GDM1 (cell line): ENCODE results near the gene PIGR.

Source experiments
- DNase-seq: peaks from one replicate; lab custom pipeline; 2025; lab: John Stamatoyannopoulos, UW

Gene PIGR

DNA sequence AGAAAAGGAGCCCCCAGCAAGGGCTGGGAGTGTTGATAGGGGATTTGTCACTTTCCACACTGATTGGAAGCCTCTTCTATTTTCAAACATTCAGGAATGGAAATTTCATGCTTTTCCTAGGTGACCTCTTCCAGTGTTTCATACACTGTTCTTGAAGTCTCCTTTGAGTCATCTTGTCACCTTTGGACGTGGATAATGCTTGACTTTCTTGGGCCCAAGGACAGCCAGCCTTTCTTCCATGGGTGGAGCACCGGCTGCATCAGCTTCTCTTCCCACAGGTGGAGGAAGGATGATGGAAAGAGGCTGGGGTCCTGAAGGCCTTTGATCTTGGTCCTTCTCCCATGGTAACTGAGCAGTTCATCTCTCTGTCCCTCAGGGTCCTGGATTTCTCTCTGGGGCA, 11.9 kb upstream of the PIGR start:
- no peak for DNase-seq

- no peak for DNase-seq
These were observed 11.4 kb upstream of the PIGR start for GRCh38 chr1:206957639-206958038.

DNA sequence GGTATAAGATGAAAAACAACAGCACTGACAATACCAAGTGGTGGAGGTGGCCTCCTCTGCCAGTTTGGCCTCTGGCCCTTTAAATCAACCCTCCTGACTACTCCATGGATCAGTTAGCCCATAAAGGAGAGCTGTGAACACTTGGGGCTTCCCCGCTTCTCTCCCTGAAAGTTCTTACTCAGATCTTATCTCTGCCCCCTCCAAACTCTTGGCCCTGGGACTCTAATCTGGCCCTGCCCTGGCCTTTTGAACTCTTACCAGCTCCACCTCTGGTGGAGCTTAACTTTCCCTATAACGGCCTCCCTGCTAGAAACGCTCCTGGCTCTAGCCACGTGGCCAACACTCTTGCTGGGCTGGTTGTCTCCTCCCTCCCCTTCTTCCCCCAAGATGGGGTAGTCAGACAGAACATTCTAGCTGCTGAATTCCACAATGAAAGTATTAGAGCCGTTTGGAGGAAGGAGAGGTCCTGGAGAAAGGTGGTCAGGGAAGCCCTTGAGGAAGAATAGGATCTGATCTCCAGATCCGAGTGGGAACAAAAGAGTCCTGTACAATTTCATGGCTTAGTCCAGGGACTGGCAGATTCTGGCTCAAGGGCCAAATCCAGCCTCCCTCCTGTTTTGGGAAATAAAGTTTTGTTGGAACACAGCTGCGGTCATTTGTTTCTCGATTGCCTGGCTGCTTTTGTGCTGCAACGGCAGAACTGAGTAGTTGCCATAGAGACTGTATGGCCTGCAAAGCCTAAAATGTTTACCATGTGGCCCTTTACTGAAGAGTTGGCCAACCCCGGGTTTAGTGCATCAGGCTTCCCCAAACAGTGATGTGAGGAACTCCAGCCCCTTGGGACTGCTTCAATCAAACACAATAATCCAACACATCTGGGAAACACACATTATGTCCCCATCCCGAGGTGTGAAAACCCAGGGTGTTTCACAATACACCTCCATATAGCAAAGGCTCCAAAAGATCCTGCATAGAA, 9.5 kb upstream of the PIGR start:
- no peak for DNase-seq

DNA sequence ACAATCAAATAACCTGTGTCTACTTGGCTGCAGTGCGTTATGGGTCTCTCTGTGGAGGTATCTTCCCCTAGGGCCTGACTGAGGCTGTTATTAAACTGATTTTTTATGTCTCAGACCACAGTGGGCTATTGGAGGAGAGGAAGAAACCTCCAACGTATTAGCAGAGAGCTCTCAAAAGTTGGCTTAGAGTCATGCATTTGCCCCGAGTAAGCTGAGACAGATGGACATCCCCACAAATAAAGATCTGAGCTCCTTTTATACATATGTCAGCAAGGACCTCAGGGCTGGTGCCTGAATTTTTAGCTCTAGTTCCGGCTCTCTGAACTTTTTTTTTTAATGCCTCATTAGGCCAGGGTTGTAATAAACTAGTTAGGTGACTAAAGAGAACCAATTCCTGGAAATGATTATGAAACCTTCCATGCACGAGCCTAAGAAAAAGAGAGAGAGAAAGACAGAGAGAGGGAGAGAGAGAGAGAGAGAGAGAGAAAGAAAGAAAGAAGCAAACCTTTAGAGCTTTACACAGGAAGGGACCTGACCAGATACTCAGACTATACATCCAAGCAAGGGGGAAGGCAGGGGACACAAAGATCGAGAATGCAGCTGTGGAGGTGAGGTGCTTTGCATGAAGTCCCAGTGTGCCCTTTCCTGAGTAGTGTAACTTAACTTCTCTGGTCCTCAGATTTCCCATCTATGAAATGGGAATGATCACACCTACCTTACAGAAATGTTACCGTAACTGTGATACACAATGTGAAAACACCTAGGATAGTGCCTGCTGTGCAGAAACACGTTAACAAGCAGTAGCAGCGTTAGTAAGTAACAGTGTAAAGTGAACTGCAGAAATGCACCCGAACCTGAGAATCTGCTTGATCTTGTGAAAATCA, 8.4 kb upstream of the PIGR start:
- no peak for DNase-seq

GRCh38 chr1:206953626-206954025, 7.4 kb upstream of the PIGR start:
- DNase-seq: no peak

DNA sequence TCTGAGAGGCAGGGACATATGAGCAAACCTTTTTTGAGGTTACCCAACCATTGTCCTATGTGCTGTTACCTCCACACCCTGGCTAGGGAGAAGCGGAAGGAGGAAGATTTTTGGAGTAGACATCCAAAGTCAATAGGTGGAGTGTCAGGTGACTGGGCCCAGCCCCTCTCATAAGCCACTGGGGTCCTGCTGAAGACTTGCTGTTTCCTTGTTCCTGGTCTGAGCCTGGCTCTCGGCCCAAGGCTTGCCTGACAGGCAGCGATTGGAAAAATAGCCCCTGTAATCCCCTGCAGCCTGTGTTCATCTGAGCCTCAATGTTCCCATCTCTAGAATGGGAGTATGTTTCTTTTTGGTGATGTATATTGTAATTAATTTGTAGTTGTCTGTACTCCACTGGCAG, 6.9 kb upstream of the PIGR start:
- no peak for DNase-seq

GRCh38 chr1:206952171-206952570, 5.9 kb upstream of the PIGR start:
- DNase-seq: peak; percentile 13

GRCh38 chr1:206951318-206952100, 5.2 kb upstream of the PIGR start:
- DNase-seq: no peak

DNA sequence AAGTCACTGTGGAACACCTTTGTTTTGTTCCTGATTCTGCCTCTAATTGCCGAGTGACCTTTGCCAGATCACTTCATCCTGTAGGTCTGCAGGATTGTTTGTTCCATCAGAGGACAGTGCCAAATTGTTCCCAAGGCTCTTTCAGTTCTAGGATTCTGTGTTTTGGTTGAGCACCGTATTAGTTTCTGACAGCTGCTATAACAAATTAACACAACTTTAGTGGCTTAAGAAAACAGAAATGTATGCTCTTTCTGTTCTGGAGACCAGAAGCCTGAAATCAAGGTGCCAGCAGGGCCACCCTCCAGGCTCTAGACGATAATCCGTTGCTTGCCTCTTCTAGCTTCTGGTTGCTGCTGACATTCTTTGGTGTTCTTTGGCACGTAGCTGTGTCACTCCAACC, 3.4 kb upstream of the PIGR start:
- no peak for DNase-seq

DNA sequence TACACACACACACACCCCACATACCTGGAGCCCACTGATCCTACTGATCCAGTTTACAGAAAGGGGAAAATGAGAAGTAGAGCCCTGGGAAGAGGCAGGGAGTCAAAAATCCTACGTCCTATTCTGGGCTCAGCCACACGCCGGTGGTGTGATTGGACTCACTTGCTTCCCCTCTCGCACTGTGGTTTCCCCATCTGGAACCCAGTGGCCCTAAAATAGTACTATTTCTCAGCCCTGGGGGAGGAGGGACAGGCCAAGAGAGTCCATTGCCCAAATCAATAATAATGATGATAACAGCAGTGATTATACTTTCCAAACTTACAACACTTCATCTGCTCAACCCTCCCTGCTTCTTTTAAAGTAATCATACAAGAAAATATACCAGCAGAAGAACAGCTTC, 2.9 kb upstream of the PIGR start:
- DNase-seq: no peak

- DNase-seq: no peak
These were observed 989 bp upstream of the PIGR start for GRCh38 chr1:206947255-206947654.

- DNase-seq: no peak
These were observed 487 bp downstream of the PIGR start for GRCh38 chr1:206945779-206946178.

GRCh38 chr1:206944703-206945102, 1.6 kb downstream of the PIGR start:
- no peak for DNase-seq

DNA sequence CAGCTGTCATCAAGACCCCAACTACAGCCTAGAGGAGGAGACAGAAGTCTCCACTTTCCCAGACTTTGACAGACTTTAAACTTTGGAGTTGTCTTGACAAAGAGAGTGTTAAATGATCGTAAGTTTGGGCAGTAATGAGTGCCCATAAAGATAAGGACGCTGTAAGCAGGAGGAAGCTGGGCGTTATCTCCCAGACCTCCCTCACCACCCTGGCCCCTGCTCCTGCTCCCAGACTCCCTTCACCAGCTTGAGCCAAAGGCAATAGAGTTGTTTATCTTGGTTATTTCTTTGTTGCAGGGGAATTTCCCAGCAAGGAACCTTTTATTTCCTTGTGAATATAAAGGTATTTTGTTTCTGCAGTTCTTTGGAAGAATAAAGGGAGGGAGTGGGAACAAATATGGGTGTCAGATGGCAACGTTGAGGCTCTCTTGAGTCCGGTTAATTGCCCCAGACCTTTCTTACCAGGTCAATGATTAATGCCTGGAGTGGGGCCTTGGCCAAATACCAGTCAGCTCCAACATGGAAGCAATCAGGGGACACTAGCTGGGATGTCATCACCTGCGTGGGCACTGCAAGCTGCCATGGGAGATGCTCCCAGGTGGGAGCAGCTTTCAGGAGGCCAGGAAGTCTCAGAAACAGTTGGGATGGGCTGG, 4.4 kb downstream of the PIGR start:
- DNase-seq: no peak

- DNase-seq: no peak
These were observed 5.7 kb downstream of the PIGR start for GRCh38 chr1:206940588-206940936.

GRCh38 chr1:206939841-206940587, 6.3 kb downstream of the PIGR start:
- DNase-seq: no peak

DNA sequence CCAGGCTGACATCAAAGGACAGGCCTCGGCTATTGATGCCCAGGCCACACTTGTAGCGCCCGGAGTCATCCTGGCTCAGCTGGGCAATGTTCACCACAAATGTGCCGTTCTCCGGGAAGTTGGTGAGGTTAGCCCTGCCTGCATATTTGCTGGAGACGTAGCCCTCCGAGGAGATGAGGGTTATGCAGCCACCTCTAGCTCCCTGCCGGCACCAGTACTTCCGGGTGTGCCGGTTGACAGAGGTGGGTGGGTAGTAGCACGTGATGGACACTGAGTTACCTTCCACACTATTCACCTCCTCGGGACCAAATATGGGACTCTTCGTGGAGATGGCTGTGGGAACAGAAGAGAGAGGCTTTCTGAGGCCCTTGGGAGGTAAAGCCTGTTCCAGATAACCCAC, 7.1 kb downstream of the PIGR start:
- no peak for DNase-seq

DNA sequence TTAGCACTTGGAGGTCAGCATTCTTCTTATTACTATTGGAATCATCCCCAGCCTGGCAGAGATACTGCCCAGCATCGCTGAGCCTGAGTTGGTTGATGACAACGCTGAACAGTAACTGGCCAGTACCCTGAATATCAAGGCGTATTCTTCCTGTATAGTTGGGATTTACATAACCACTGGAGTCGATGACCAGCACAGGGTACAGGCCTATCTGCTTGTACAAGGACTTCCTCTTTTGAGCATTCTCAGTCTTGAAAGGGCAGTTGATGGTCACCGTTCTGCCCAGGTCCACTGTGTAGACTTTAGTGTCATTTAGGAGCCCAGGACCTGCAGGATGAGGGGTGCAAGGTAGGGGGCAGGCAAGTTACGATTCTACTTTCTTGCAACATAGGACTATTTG, 8.8 kb downstream of the PIGR start:
- DNase-seq: no peak

DNA sequence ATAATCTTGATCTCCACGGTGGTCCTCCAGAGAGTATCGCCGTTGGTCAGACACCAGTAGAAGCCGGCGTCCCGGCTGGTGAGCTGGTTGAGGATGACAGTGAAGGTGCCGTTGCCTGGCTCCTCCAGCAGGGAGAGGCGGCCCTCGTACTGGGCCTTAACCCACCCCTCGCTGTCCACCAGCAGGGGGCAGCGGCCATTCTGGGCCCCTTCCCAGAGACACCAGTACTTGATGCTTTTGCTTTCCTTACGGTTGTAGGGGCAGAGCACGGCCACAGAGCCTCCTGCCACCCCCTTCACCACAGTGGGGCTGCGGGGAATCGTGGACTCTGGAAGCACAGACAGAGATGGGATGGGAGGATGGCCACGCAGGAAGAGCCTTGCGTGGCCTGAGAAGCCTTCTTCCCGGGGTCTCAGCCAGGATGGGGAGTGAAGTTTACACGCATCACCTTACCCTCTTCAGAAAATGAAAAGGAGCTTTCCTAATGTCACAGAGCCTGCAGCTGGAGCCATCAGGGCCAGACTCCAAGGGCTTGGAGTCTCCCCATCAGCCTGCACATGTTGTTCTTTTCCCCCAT, 10.7 kb downstream of the PIGR start:
- peak; percentile 39 for DNase-seq

- DNase-seq: no peak
These were observed 12.8 kb downstream of the PIGR start for GRCh38 chr1:206933333-206933945.
